Panc1 (cell line): Measurements from ENCODE around the gene GLI1. TPM values are rescaled to one million over a fixed set of nuclear protein-coding genes. Genes with fewer than 3 reads are reported as not detected.

ENCODE experiments used
- ATAC-seq: fragments of 200-7000 bp; cut with Tn5 transposase; 2 replicates; pipeline ENCODE4 v1.9.1; 2020; ENCODE audit warnings: mild to moderate bottlenecking, moderate library complexity
- BruUV-seq: library from RNA; stranded (reverse); fragments of 400-500 nt; replicated peaks from 2 replicates; lab custom pipeline; 2021; lab: Mats Ljungman, UMichigan
- CTCF ChIA-PET: fragments of 300-600 bp; sonication (Branson Sonifier 250); formaldehyde crosslinking; loops from one replicate; lab custom pipeline; 2022; ENCODE audit warnings: antibody characterized with exemption; lab: Charles Lee
- POLR2A ChIA-PET: fragments of 300-600 bp; sonication (Branson Sonifier 250); formaldehyde crosslinking; loops from one replicate; lab custom pipeline; 2022; ENCODE audit warnings: antibody characterized with exemption; lab: Charles Lee
- DNase-seq: peaks from one replicate; pipeline ENCODE4 v3.0.0-alpha.2; 2010; ENCODE audit warnings: low read depth, low spot score
- H3K27ac ChIP-seq: 2 replicates; pipeline ENCODE4 v1.5.1; 2011; ENCODE audit warnings: mild to moderate bottlenecking, low read length, inconsistent platforms
- H3K27me3 ChIP-seq: fragments of 200-500 bp; sonication (Bioruptor generic); 2 replicates; pipeline ENCODE4 v1.6.0; 2014; ENCODE audit warnings: low read length, inconsistent platforms; ENCODE audit not compliant: control insufficient read depth, insufficient read depth
- H3K36me3 ChIP-seq: fragments of 200-500 bp; sonication (Bioruptor generic); 2 replicates; pipeline ENCODE4 v1.5.1; 2014; ENCODE audit warnings: inconsistent platforms, mild to moderate bottlenecking, low read length, moderate library complexity; ENCODE audit not compliant: control insufficient read depth, insufficient read depth
- H3K4me1 ChIP-seq: 2 replicates; pipeline ENCODE4 v1.5.1; 2011; ENCODE audit warnings: inconsistent platforms, mild to moderate bottlenecking, low read length, moderate library complexity; ENCODE audit not compliant: control insufficient read depth, insufficient read depth
- H3K4me3 ChIP-seq, 2 experiments: 2 replicates each; pipeline ENCODE4 v1.5.1; 2011 to 2012; ENCODE audit warnings: low read depth in 2 of 2, low read length in 2 of 2, mild to moderate bottlenecking in 2 of 2, inconsistent platforms in 1 of 2, moderate library complexity in 1 of 2
- H3K9me3 ChIP-seq: fragments of 200-500 bp; sonication (Bioruptor generic); 2 replicates; pipeline ENCODE4 v1.5.1; 2014; ENCODE audit warnings: low read depth, mild to moderate bottlenecking, inconsistent platforms, low read length, moderate library complexity; ENCODE audit not compliant: control insufficient read depth, insufficient read depth
- POLR2AphosphoS5 ChIP-seq: IDR thresholded peaks from 2 replicates; pipeline ENCODE4 v1.6.1; 2012; ENCODE audit warnings: mild to moderate bottlenecking, low read depth, low read length, moderate library complexity
- SIN3A ChIP-seq: IDR thresholded peaks from 2 replicates; pipeline ENCODE4 v1.6.1; 2012; ENCODE audit warnings: low read depth, mild to moderate bottlenecking, low read length, moderate library complexity, borderline replicate concordance; ENCODE audit not compliant: insufficient read depth
- TCF7L2 ChIP-seq: IDR thresholded peaks from 2 replicates; pipeline ENCODE4 v1.6.1; 2011; ENCODE audit warnings: mild to moderate bottlenecking, low read depth, low read length, inconsistent platforms
- in situ Hi-C: cut with HindIII; loops from 2 replicates; pipeline ENCODE4 v1.10.0; 2016; ENCODE audit warnings: low sequenced_read_pairs, low pct_unique_long_range_greater_than_20kb
- intact Hi-C: fragments of 100-400 bp; cut with micrococcal nuclease; formaldehyde crosslinking; loops from one replicate; pipeline ENCODE4 v1.10.0; 2022; ENCODE audit not compliant: unreplicated experiment
- total RNA-seq: library from RNA; stranded (reverse); gene quantifications from one replicate; pipeline ENCODE4 v1.2.1, GENCODE V29; 2021; ENCODE audit not compliant: unreplicated experiment
- TF ChIP-seq, protein P1 (sequence below), 2 experiments: IDR thresholded peaks; 2 replicates each; pipeline ENCODE4 v1.6.1; 2011 to 2012; ENCODE audit warnings: low read depth in 2 of 2, control low read depth in 1 of 2, low read length in 1 of 2, mild to moderate bottlenecking in 1 of 2, moderate library complexity in 1 of 2; ENCODE audit not compliant: insufficient read depth in 1 of 2
- TF ChIP-seq, protein P2 (sequence below): fragments of 450-650 bp; IDR thresholded peaks from 2 replicates; pipeline ENCODE4 v1.5.1; 2017; ENCODE audit warnings: mild to moderate bottlenecking

Gene GLI1
- total RNA-seq, 1 experiment from 2014 or later, result 6.5 TPM

- intact Hi-C loops, result no loop called here
- ATAC-seq, result no peak
- H3K36me3 ChIP-seq, result peaks cover 23% of the 10 kb centered on the region
Measured at GRCh38 chr12:57511161-57511560, 51.6 kb downstream of the GLI1 start.

GRCh38 chr12:57511588-57512325 lies 52.2 kb downstream of the GLI1 start:
- TF ChIP-seq POLR2AphosphoS5, result no peak
- TF ChIP-seq SIN3A, result no peak
- TF ChIP-seq, protein P1, sequence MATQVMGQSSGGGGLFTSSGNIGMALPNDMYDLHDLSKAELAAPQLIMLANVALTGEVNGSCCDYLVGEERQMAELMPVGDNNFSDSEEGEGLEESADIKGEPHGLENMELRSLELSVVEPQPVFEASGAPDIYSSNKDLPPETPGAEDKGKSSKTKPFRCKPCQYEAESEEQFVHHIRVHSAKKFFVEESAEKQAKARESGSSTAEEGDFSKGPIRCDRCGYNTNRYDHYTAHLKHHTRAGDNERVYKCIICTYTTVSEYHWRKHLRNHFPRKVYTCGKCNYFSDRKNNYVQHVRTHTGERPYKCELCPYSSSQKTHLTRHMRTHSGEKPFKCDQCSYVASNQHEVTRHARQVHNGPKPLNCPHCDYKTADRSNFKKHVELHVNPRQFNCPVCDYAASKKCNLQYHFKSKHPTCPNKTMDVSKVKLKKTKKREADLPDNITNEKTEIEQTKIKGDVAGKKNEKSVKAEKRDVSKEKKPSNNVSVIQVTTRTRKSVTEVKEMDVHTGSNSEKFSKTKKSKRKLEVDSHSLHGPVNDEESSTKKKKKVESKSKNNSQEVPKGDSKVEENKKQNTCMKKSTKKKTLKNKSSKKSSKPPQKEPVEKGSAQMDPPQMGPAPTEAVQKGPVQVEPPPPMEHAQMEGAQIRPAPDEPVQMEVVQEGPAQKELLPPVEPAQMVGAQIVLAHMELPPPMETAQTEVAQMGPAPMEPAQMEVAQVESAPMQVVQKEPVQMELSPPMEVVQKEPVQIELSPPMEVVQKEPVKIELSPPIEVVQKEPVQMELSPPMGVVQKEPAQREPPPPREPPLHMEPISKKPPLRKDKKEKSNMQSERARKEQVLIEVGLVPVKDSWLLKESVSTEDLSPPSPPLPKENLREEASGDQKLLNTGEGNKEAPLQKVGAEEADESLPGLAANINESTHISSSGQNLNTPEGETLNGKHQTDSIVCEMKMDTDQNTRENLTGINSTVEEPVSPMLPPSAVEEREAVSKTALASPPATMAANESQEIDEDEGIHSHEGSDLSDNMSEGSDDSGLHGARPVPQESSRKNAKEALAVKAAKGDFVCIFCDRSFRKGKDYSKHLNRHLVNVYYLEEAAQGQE (IDR thresholded peaks at IDR 0.05; ENCODE audit: insufficient read depth in 1 of 2, low read depth in 2 of 2, low read length in 1 of 2), result no peak
- TF ChIP-seq TCF7L2, result no peak
- TF ChIP-seq, protein P2, sequence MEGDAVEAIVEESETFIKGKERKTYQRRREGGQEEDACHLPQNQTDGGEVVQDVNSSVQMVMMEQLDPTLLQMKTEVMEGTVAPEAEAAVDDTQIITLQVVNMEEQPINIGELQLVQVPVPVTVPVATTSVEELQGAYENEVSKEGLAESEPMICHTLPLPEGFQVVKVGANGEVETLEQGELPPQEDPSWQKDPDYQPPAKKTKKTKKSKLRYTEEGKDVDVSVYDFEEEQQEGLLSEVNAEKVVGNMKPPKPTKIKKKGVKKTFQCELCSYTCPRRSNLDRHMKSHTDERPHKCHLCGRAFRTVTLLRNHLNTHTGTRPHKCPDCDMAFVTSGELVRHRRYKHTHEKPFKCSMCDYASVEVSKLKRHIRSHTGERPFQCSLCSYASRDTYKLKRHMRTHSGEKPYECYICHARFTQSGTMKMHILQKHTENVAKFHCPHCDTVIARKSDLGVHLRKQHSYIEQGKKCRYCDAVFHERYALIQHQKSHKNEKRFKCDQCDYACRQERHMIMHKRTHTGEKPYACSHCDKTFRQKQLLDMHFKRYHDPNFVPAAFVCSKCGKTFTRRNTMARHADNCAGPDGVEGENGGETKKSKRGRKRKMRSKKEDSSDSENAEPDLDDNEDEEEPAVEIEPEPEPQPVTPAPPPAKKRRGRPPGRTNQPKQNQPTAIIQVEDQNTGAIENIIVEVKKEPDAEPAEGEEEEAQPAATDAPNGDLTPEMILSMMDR, result no peak
- in situ Hi-C loops (no loop called here), intact Hi-C loops (no loop called here)
- Histone ChIP-seq H3K4me1 (peaks cover 21% of the 10 kb centered on the region), H3K27me3 (no peaks in the 10 kb centered on the region), H3K4me3 (no peak overlapping the region), H3K27ac (no peak overlapping the region), H3K9me3 (no peaks in the 10 kb centered on the region), H3K36me3 (peaks cover 20% of the 10 kb centered on the region)
- ATAC-seq (no peak), DNase-seq (no peak)
- no TSS peak for BruUV-seq
- POLR2A ChIA-PET, result interaction anchor here (0.6 kb wide), 1 partner anchor 74 kb away, joined by 3 read pairs; no protein-coding TSS in a partner anchor
- CTCF ChIA-PET, result interaction anchor here (0.7 kb wide), 1 partner anchor 35 kb away, joined by 3 read pairs; no protein-coding TSS in a partner anchor

More at GRCh38 chr12:57511161-57511560, 51.6 kb downstream of the GLI1 start:
- ChIA-PET CTCF (no interaction called here), POLR2A (interaction anchor here (0.6 kb wide), 1 partner anchor 74 kb away, joined by 3 read pairs; no protein-coding TSS in a partner anchor)
- H3K9me3 ChIP-seq, result no peaks in the 10 kb centered on the region
- in situ Hi-C loops, result no loop called here
- H3K4me3 ChIP-seq, result no peak overlapping the region
- TF ChIP-seq SIN3A (no peak), TCF7L2 (no peak), POLR2AphosphoS5 (no peak)
- TF ChIP-seq, protein P2, result no peak
- TF ChIP-seq, protein P1 (IDR thresholded peaks at IDR 0.05; ENCODE audit: insufficient read depth in 1 of 2, low read depth in 2 of 2, low read length in 1 of 2), result no peak
- peaks cover 16% of the 10 kb centered on the region for H3K4me1 ChIP-seq
- H3K27me3 ChIP-seq, result no peaks in the 10 kb centered on the region
- no peak for DNase-seq
- H3K27ac ChIP-seq, result no peak overlapping the region
- BruUV-seq, result no TSS peak
